Mucosa of stomach (tissue), 1 donor: ENCODE measurements around the gene CCDC167.
"Not testable (repeated sequence)": the region's sequence is repeated elsewhere in the genome, so short reads cannot be mapped to it uniquely, and the experiment has no call there.

Experiments
- H3K27me3 ChIP-seq: one replicate; pipeline ENCODE4 v1.7.0; 2013; ENCODE audit warnings: mild to moderate bottlenecking, low read length; ENCODE audit not compliant: control insufficient read depth, insufficient read depth
- H3K36me3 ChIP-seq: one replicate; pipeline ENCODE4 v1.7.0; 2013; ENCODE audit warnings: low read length; ENCODE audit not compliant: control insufficient read depth, insufficient read depth
- H3K4me1 ChIP-seq: one replicate; pipeline ENCODE4 v1.7.0; 2013; ENCODE audit warnings: mild to moderate bottlenecking, low read length; ENCODE audit not compliant: control insufficient read depth, insufficient read depth
- H3K4me3 ChIP-seq: one replicate; pipeline ENCODE4 v1.7.0; 2013; ENCODE audit warnings: low read length
- H3K9ac ChIP-seq: one replicate; pipeline ENCODE4 v1.7.0; 2013; ENCODE audit warnings: mild to moderate bottlenecking, low read length, moderate library complexity
- H3K9me3 ChIP-seq: one replicate; pipeline ENCODE4 v1.7.0; 2013; ENCODE audit warnings: mild to moderate bottlenecking, low read length, moderate library complexity; ENCODE audit not compliant: control insufficient read depth
- donor health status: Pancreatic carcinoma.

The CCDC167 gene

DNA sequence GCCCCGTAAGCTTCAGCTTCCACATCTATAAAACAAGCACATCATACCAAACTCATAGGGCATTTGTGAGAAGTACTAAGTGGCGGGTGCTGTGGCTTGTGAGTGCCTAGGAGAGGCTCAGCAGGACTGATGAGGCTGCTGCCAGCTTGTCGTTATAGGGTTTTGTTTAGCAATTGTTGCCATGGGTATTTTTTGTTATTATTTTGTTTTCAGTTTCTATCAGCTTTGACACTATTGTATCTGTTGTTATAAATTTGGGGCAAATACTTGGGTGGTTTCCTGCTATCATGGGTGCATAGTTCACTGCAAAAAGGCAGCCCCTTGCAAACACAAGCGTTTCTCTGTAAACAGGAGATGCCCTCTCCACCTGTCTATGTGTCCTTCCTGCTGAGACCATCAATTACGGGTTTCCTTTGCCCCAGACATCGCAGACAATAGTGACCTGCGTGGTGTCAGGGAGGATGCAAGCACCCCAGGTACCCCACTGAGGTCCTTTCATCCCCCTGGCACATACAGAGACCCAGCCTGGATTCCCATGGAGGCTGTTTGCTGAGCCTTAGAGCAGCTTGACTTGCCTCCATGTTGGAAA is 3.1 kb upstream of the CCDC167 start:
- H3K27me3 ChIP-seq, result no peaks in the 10 kb centered on the region
- H3K4me1 ChIP-seq, result peaks cover 7% of the 10 kb centered on the region
- no peak overlapping the region for H3K9ac ChIP-seq
- no peaks in the 10 kb centered on the region for H3K9me3 ChIP-seq
- H3K36me3 ChIP-seq, result no peaks in the 10 kb centered on the region
- H3K4me3 ChIP-seq, result no peak overlapping the region

DNA sequence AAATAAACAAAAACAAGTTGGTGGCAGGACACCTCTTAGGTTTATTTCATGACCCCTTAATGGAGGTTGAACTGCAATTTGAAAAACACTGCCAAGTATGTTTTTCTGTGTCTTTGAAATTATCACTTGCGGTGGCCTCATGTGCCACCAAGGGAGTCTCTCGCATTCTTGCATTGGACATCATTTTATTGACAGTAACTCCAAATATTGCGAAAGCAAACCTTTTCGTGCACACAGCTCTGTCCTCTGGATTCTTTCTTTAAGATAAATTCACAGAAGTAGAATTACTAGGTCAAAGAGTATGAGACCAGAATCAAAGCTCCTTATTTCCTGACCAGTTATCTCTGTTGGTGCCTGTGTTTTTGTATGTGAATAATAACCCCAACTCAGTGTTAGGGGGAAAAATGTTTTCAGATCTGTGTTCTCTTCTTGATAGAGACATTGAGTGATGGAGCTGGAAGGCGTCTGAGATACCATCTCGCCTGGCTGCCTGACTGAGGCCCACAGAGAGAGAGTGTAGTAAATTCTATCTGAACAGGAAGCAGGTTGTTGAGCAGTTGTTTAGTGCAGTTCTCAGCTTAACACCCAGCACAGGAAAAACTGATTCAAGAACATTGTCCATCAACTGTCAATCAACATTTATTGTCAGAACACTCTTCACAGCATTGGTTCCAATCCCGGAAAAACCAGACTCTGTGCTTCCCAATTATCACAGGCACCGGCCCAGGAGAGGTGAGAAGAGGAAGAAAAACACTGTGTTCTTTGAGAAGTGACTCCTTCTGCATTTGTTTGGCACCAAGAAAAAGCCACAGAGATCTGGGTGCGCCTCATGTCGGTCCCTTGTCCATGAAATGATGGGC is 2.2 kb upstream of the CCDC167 start:
- Histone ChIP-seq H3K9me3 (no peaks in the 10 kb centered on the region), H3K4me1 (peaks cover 7% of the 10 kb centered on the region), H3K27me3 (no peaks in the 10 kb centered on the region), H3K9ac (no peak overlapping the region), H3K36me3 (no peaks in the 10 kb centered on the region), H3K4me3 (no peak overlapping the region)

DNA sequence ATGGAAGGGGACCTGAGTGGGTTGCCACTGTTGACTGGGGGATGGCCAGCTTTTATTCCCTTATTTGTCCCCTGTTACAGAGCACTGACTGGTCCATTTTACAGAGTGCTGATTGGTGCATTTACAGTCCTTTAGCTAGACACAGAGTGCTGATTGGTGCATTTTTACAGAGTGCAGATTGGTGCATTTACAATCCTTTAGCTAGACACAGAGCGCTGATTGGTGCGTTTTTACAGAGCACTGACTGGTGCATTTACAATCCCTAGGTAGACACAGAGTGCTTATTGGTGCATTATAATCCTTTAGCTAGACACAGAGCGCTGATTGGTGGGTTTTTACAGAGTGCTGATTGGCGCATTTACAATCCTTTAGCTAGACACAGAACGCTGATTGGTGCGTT is 1.2 kb upstream of the CCDC167 start:
- not testable (repeated sequence) for H3K4me3 ChIP-seq, H3K36me3 ChIP-seq, H3K9me3 ChIP-seq, H3K27me3 ChIP-seq, H3K4me1 ChIP-seq, H3K9ac ChIP-seq

DNA sequence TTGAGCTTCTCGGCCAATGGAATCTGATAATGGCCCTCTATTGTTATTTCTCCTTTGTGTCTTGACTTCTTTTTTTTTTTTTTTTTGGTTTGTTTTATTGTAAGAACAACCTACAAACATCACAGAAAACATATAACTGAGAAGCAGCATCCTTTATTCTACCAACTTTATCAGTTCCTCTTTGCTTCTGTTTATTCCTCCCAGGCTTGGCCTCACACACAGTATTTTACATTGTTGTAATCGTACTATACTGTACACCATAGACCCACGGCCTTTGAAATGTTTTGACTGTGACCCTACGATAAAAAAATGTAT is 558 bp upstream of the CCDC167 start:
- Histone ChIP-seq H3K9me3 (no peaks in the 10 kb centered on the region), H3K4me3 (peak overlapping the region; percentile 74), H3K9ac (peak overlapping the region; percentile 84), H3K36me3 (no peaks in the 10 kb centered on the region), H3K4me1 (peaks cover 7% of the 10 kb centered on the region), H3K27me3 (no peaks in the 10 kb centered on the region)

DNA sequence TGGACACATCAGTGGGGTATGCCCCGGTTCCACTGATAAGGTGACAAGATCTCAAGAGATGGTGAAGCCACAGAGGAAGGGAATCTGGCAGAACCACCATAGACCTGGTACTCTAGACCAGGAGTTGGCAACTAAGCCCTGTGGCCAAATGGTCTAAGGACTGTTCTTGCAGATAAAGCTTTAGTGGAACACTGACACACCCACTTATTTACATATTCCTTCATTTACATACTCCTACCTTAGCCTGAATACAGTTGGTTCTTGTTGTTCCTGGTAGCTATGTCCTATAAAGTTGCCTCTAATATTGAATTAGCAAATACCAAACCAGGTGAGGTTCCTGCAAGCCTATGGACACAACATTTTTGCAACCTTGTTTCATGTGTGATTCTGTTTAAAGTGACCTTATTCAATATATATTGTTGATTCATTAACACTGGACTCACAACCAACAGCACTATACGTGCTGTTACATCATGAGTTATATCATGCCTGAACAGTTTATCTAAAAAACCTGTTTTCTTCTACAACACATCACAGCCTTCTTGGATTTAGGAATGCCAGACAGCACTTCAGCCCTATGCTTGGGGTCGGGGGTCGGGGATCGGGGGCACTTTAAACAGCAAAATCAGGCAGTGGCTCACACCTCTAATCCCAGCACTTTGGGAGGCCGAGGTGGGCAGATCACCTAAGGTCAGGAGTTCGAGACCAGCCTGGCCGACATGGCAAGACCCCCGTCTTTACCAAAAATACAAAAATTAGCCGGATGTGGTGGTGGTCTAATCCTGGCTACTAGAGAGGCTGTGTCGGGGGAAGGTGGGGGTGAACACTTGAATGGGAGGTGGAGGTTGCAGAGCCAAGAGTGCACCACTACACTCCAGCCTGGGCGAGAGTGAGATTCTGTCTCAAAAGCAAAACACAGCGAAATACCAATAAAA is 2.5 kb downstream of the CCDC167 start:
- no peaks in the 10 kb centered on the region for H3K27me3 ChIP-seq
- H3K36me3 ChIP-seq, result no peaks in the 10 kb centered on the region
- no peaks in the 10 kb centered on the region for H3K9me3 ChIP-seq
- H3K4me3 ChIP-seq, result no peak overlapping the region
- H3K4me1 ChIP-seq, result peaks cover 7% of the 10 kb centered on the region
- no peak overlapping the region for H3K9ac ChIP-seq

GRCh38 chr6:37495244-37495934 is 4.3 kb downstream of the CCDC167 start:
- no peak overlapping the region for H3K4me3 ChIP-seq
- peaks cover 7% of the 10 kb centered on the region for H3K4me1 ChIP-seq
- H3K9me3 ChIP-seq, result no peaks in the 10 kb centered on the region
- H3K27me3 ChIP-seq, result no peaks in the 10 kb centered on the region
- no peak overlapping the region for H3K9ac ChIP-seq
- no peaks in the 10 kb centered on the region for H3K36me3 ChIP-seq

- no peaks in the 10 kb centered on the region for H3K9me3 ChIP-seq
These were observed 6.1 kb downstream of the CCDC167 start for GRCh38 chr6:37493661-37493995.

GRCh38 chr6:37492991-37493660 is 6.6 kb downstream of the CCDC167 start:
- no peaks in the 10 kb centered on the region for H3K4me1 ChIP-seq
- no peaks in the 10 kb centered on the region for H3K36me3 ChIP-seq
- no peak overlapping the region for H3K9ac ChIP-seq
- H3K27me3 ChIP-seq, result no peaks in the 10 kb centered on the region
- H3K4me3 ChIP-seq, result no peak overlapping the region
- no peaks in the 10 kb centered on the region for H3K9me3 ChIP-seq

More at GRCh38 chr6:37493661-37493995, 6.1 kb downstream of the CCDC167 start:
- no peaks in the 10 kb centered on the region for H3K36me3 ChIP-seq
- H3K9ac ChIP-seq, result no peak overlapping the region
- no peaks in the 10 kb centered on the region for H3K27me3 ChIP-seq
- no peak overlapping the region for H3K4me3 ChIP-seq
- H3K4me1 ChIP-seq, result no peaks in the 10 kb centered on the region

DNA sequence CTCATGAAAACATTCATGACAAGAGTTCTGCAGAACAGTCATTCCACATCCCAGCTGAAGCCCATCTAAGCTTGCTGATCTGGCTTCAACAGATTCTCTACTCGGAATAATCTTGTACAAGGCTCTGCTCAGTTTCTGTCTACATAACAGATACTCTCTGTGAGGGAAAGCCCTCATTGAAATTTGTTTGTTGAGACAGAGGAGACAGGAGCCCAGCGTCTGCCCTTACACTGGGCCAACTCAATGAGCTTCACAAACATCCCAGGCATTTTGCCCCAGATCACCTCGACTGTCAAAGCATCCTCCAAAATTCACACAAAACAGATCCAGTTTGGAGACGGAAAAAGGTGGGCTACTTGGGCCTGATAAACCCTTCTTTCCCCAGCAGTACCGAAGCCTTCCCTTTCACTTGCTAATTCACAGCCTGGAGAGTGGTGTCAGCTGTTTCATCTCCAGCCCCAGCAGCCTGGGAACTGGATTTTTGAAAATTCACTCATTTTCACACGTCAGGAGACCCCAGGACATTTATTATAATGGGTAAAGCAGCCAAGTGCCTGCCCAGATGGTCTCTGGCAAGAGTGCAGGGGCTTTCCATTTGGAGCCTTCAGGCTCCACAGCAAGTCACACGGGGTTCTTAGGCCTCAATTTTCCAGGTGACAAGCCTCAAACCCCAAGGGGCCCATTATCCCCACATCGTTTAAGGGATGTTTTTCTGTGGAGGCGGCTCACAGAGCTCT is 7.3 kb downstream of the CCDC167 start:
- Histone ChIP-seq H3K9ac (no peak overlapping the region), H3K4me1 (no peaks in the 10 kb centered on the region), H3K36me3 (no peaks in the 10 kb centered on the region), H3K4me3 (no peak overlapping the region), H3K27me3 (no peaks in the 10 kb centered on the region), H3K9me3 (no peaks in the 10 kb centered on the region)

GRCh38 chr6:37491830-37492208 is 7.9 kb downstream of the CCDC167 start:
- no peak overlapping the region for H3K9ac ChIP-seq
- no peaks in the 10 kb centered on the region for H3K27me3 ChIP-seq
- H3K4me1 ChIP-seq, result no peaks in the 10 kb centered on the region
- no peaks in the 10 kb centered on the region for H3K36me3 ChIP-seq
- H3K9me3 ChIP-seq, result no peaks in the 10 kb centered on the region
- no peak overlapping the region for H3K4me3 ChIP-seq
